Skin epidermis (tissue), 12 donors: ENCODE data around the gene SLC29A3.
A peak's percentile ranks its signal among the peaks of the same experiment; 100 is the strongest.

Experiments
- H3K27ac ChIP-seq, 21 experiments: fragments of 200-600 bp; sonication (generic) in 11 of 21; one replicate each; pipeline ENCODE4 v1.5.0; 2020; ENCODE audit warnings: mild to moderate bottlenecking in 3 of 21, inconsistent platforms in 2 of 21, moderate library complexity in 2 of 21
- H3K4me3 ChIP-seq, 7 experiments: fragments of 200-600 bp; sonication (generic) in 2 of 7; one replicate each; pipeline ENCODE4 v1.5.0; 2020; ENCODE audit warnings: inconsistent platforms in 2 of 7, mild to moderate bottlenecking in 2 of 7, moderate library complexity in 1 of 7

Gene SLC29A3

GRCh38 chr10:71381611-71382010, 62.6 kb downstream of the SLC29A3 start:
- Histone ChIP-seq H3K27ac (no peak overlapping the region), H3K4me3 (no peak overlapping the region)

- no peak overlapping the region for H3K4me3 ChIP-seq
- H3K27ac ChIP-seq, result no peak overlapping the region
Measured at GRCh38 chr10:71382028-71382427, 63.0 kb downstream of the SLC29A3 start.

GRCh38 chr10:71382757-71383156, 63.7 kb downstream of the SLC29A3 start:
- Histone ChIP-seq H3K27ac (no peak overlapping the region), H3K4me3 (no peak overlapping the region)

- no peak overlapping the region for H3K27ac ChIP-seq
Measured at GRCh38 chr10:71383972-71384687, 65.1 kb downstream of the SLC29A3 start.

GRCh38 chr10:71388171-71388570, 69.1 kb downstream of the SLC29A3 start:
- no peak overlapping the region for H3K27ac ChIP-seq

More at GRCh38 chr10:71383972-71384687, 65.1 kb downstream of the SLC29A3 start:
- no peak overlapping the region for H3K4me3 ChIP-seq

GRCh38 chr10:71388583-71389310, 69.7 kb downstream of the SLC29A3 start:
- Histone ChIP-seq H3K4me3 (no peak overlapping the region), H3K27ac (no peak overlapping the region)

More at GRCh38 chr10:71388171-71388570, 69.1 kb downstream of the SLC29A3 start:
- H3K4me3 ChIP-seq, result no peak overlapping the region

GRCh38 chr10:71389768-71390460, 70.9 kb downstream of the SLC29A3 start:
- Histone ChIP-seq H3K27ac (no peak overlapping the region), H3K4me3 (no peak overlapping the region)

- H3K4me3 ChIP-seq, result no peak overlapping the region
- H3K27ac ChIP-seq, result no peak overlapping the region
Measured at GRCh38 chr10:71390461-71390835, 71.4 kb downstream of the SLC29A3 start.

- Histone ChIP-seq H3K27ac (no peak overlapping the region), H3K4me3 (no peak overlapping the region)
Measured at GRCh38 chr10:71390921-71391690, 72.0 kb downstream of the SLC29A3 start.

- Histone ChIP-seq H3K4me3 (no peak overlapping the region), H3K27ac (no peak overlapping the region)
Measured at GRCh38 chr10:71391701-71392100, 72.6 kb downstream of the SLC29A3 start.

GRCh38 chr10:71392292-71392691, 73.2 kb downstream of the SLC29A3 start:
- H3K27ac ChIP-seq, result no peak overlapping the region

GRCh38 chr10:71392791-71393781, 74.0 kb downstream of the SLC29A3 start:
- no peak overlapping the region for H3K4me3 ChIP-seq
- no peak overlapping the region for H3K27ac ChIP-seq

More at GRCh38 chr10:71392292-71392691, 73.2 kb downstream of the SLC29A3 start:
- no peak overlapping the region for H3K4me3 ChIP-seq

GRCh38 chr10:71393841-71394475, 74.9 kb downstream of the SLC29A3 start:
- H3K27ac ChIP-seq, result no peak overlapping the region
- H3K4me3 ChIP-seq, result no peak overlapping the region

GRCh38 chr10:71394926-71395562, 76.0 kb downstream of the SLC29A3 start:
- H3K4me3 ChIP-seq, result no peak overlapping the region
- H3K27ac ChIP-seq, result no peak overlapping the region

- no peak overlapping the region for H3K27ac ChIP-seq
Measured at GRCh38 chr10:71395621-71396020, 76.6 kb downstream of the SLC29A3 start.

GRCh38 chr10:71396084-71396710, 77.1 kb downstream of the SLC29A3 start:
- peak overlapping the region in 2 of 21 experiments; percentile 32 to 47 for H3K27ac ChIP-seq

More at GRCh38 chr10:71395621-71396020, 76.6 kb downstream of the SLC29A3 start:
- no peak overlapping the region for H3K4me3 ChIP-seq

GRCh38 chr10:71396711-71397295, 77.7 kb downstream of the SLC29A3 start, which contains the start of gene CDH23:
TSS of gene CDH23 (plus strand) at chr10:71396920. CDS start at chr10:71439832, 42,912 bp downstream.
- H3K27ac ChIP-seq, result peak within 1 kb of the TSS in 3 of 21 experiments; percentile 21 to 47 (median 32)
- peak within 1 kb of the TSS; percentile 17 to 49 (median 34) for H3K4me3 ChIP-seq

More at GRCh38 chr10:71396084-71396710, 77.1 kb downstream of the SLC29A3 start:
- H3K4me3 ChIP-seq, result peak overlapping the region in 6 of 7 experiments; percentile 17 to 49 (median 36)
